HG03342 (cell line): ENCODE results near the gene SYK.
"Not testable (repeated sequence)": the region's sequence is repeated elsewhere in the genome, so short reads cannot be mapped to it uniquely, and the experiment has no call there.

Experiments
- ATAC-seq: cut with Tn5 transposase; IDR thresholded peaks from one replicate; pipeline ENCODE4 v1.9.1; 2021; ENCODE audit warnings: mild to moderate bottlenecking, moderate library complexity; ENCODE audit not compliant: unreplicated experiment

Gene SYK

GRCh38 chr9:90872835-90873294 is 71.2 kb downstream of the SYK start:
- ATAC-seq, result no peak

GRCh38 chr9:90873422-90873821 is 71.8 kb downstream of the SYK start:
- ATAC-seq, result no peak

- no peak for ATAC-seq
Observed at GRCh38 chr9:90874194-90874593, 72.6 kb downstream of the SYK start.

- no peak for ATAC-seq
Observed at GRCh38 chr9:90878562-90878961, 76.9 kb downstream of the SYK start.

GRCh38 chr9:90880066-90880465 is 78.4 kb downstream of the SYK start:
- no peak for ATAC-seq

- no peak for ATAC-seq
Observed at GRCh38 chr9:90880669-90881068, 79.0 kb downstream of the SYK start.

- peak; percentile 65 for ATAC-seq
Observed at GRCh38 chr9:90881648-90882047, 80.0 kb downstream of the SYK start.

GRCh38 chr9:90882991-90883600 is 81.5 kb downstream of the SYK start:
- no peak for ATAC-seq

- ATAC-seq, result no peak
Observed at GRCh38 chr9:90883661-90884060, 82.0 kb downstream of the SYK start.

- ATAC-seq, result no peak
Observed at GRCh38 chr9:90884178-90884577, 82.6 kb downstream of the SYK start.

GRCh38 chr9:90886868-90887267 is 85.2 kb downstream of the SYK start:
- not testable (repeated sequence) for ATAC-seq

GRCh38 chr9:90888941-90889340 is 87.3 kb downstream of the SYK start:
- no peak for ATAC-seq

GRCh38 chr9:90890146-90890810 is 88.7 kb downstream of the SYK start:
- ATAC-seq, result no peak

GRCh38 chr9:90891308-90892040 is 89.9 kb downstream of the SYK start:
- ATAC-seq, result no peak

GRCh38 chr9:90892918-90893317 is 91.3 kb downstream of the SYK start:
- no peak for ATAC-seq

GRCh38 chr9:90893706-90894105 is 92.1 kb downstream of the SYK start:
- ATAC-seq, result no peak

GRCh38 chr9:90894986-90895687 is 93.5 kb downstream of the SYK start:
- ATAC-seq, result no peak

GRCh38 chr9:90895786-90896185 is 94.2 kb downstream of the SYK start:
- no peak for ATAC-seq

- no peak for ATAC-seq
Observed at GRCh38 chr9:90896231-90896630, 94.6 kb downstream of the SYK start.

- ATAC-seq, result no peak
Observed at GRCh38 chr9:90898228-90898627, 96.6 kb downstream of the SYK start.

GRCh38 chr9:90899287-90899686 is 97.7 kb downstream of the SYK start:
- ATAC-seq, result no peak
